ENCODE results near the gene VGLL4.

VGLL4 gene

DNA sequence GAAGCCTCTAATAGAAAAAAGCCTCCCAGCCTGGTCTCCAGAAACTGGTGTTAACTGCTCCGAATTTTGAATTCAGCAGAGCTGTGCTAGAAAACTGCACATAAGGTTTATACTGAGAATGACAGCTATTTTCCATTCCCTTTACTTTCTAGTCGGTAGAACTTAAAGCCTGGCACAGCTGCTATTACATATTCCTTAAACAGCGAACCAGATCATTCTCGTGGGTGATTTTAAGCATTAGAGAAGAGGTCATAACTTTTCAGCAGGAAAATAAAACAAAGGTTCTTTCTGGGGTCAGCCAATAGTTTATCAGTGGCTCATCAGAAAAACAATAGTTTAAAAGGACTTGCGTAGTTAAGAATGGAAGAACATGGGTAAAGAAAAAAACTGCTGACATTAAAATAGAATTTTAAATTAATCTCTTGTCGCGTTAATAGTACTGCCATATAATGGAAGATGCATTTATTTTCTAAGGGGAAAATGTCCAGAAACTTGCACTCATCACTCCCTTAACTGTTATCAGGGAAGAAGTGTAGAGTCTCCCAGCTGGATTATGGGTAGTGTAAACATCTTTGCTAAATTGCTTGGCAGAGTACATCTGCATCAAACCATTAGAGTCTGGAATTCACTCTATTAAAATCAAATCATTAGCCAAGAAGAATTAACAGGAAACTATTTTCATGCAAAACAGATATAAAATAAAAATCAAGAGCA, 7.9 kb downstream of the VGLL4 start:
- no peak overlapping the region for H3K27ac ChIP-seq (ENCODE audit: low read length)
- H3K4me3 ChIP-seq (ENCODE audit: low read length), result no peak overlapping the region
- no peaks in the 10 kb centered on the region for H3K9me3 ChIP-seq (ENCODE audit: control insufficient read depth, low read depth, low read length)
- H3K4me1 ChIP-seq (ENCODE audit: control insufficient read depth, low read depth, low read length), result peaks cover 27% of the 10 kb centered on the region
- no peak overlapping the region for H3K9ac ChIP-seq (ENCODE audit: low read length)
- H3K36me3 ChIP-seq (ENCODE audit: control insufficient read depth, low read depth, low read length), result no peaks in the 10 kb centered on the region
- H3K27me3 ChIP-seq (ENCODE audit: control insufficient read depth, insufficient read depth, low read length), result no peaks in the 10 kb centered on the region

DNA sequence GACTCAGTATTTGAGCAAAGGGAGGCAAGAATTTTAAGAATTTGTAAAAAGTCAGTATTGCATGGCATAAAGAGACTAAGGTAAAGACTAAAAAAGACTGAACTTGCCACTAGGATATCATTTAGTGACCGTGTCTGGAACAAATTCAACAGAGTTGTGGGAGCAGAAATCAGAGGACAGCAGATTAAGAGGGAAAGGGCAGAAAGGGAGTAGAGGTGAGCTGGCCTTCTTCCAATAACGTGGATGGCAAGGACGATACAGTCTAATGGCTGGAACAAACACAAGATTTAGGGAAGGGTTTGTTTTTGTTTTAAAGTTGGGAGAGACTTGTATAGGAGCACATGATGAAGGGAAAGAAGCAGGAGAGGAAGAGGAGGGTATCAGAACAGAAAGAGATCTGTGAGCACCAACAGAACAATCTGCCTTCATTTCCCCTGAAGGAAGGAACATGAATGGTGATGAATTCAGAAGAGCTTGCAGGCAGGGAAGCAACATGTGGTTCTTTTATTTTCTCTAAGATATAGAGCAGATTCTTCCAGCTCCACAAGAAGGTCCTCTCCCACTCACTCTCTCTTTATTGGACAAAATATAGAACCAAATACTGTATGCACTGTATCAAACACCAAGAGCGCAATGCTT, 8.6 kb downstream of the VGLL4 start:
- no peak overlapping the region for H3K9ac ChIP-seq (ENCODE audit: low read length)
- no peak overlapping the region for H3K27ac ChIP-seq (ENCODE audit: low read length)
- peaks cover 27% of the 10 kb centered on the region for H3K4me1 ChIP-seq (ENCODE audit: control insufficient read depth, low read depth, low read length)

DNA sequence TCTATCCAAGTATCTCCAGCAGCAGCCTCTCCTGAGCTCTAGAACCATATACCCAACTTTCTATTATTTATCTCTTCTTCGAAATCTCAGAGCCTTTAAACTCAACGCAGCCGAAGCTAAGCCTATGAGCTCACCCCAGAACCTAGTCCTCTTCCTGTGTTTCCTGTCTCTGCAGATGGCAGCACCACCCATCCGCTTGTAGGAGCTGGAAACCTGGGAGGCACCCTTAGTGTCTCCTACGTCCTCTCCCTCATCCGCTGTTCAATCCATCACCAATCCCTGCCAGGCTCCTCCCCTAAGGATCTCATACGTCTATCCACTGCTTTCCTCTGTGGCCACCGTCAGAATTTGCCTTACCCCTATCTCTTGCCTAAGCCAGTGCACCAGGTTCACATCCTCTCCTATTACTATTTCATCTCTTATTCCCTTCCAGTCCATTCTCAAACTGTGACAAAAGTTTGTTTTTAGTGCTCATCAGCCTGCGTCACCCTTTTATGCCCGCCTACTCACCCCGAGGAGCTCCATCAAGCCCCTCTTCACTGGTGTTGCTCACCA, 9.6 kb downstream of the VGLL4 start:
- Histone ChIP-seq H3K4me3 (ENCODE audit: low read length) (no peak overlapping the region), H3K4me1 (ENCODE audit: control insufficient read depth, low read depth, low read length) (peaks cover 27% of the 10 kb centered on the region)

More for the DNA sequence above, 8.6 kb downstream of the VGLL4 start:
- no peak overlapping the region for H3K4me3 ChIP-seq (ENCODE audit: low read length)
- H3K9me3 ChIP-seq (ENCODE audit: control insufficient read depth, low read depth, low read length), result no peaks in the 10 kb centered on the region
- H3K36me3 ChIP-seq (ENCODE audit: control insufficient read depth, low read depth, low read length), result no peaks in the 10 kb centered on the region
- H3K27me3 ChIP-seq (ENCODE audit: control insufficient read depth, insufficient read depth, low read length), result no peaks in the 10 kb centered on the region

DNA sequence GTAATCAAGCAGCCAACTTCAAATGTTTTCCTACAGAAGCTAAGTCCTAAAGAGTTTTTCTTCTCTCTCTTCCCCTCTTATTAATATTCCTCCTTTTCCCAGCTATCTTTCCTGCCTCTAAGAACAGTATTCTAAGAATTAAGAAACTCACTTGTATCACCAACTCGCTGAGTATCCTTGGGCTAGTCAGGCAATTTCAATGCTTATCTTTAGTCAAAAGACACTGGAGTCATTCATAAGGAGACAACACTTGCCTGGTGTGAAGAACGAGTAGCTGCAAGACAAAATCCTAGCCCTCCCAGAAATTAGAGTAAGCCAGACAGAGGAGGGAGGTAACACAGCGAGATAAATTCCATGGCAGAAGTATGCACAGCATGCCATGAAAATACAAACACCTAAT, 10.7 kb downstream of the VGLL4 start:
- Histone ChIP-seq H3K27ac (ENCODE audit: low read length) (no peak overlapping the region), H3K4me3 (ENCODE audit: low read length) (no peak overlapping the region), H3K36me3 (ENCODE audit: control insufficient read depth, low read depth, low read length) (no peaks in the 10 kb centered on the region), H3K4me1 (ENCODE audit: control insufficient read depth, low read depth, low read length) (peaks cover 16% of the 10 kb centered on the region), H3K9ac (ENCODE audit: low read length) (no peak overlapping the region), H3K9me3 (ENCODE audit: control insufficient read depth, low read depth, low read length) (no peaks in the 10 kb centered on the region), H3K27me3 (ENCODE audit: control insufficient read depth, insufficient read depth, low read length) (no peaks in the 10 kb centered on the region)

More for the DNA sequence above, 9.6 kb downstream of the VGLL4 start:
- no peak overlapping the region for H3K27ac ChIP-seq (ENCODE audit: low read length)
- no peak overlapping the region for H3K9ac ChIP-seq (ENCODE audit: low read length)
- H3K36me3 ChIP-seq (ENCODE audit: control insufficient read depth, low read depth, low read length), result no peaks in the 10 kb centered on the region
- no peaks in the 10 kb centered on the region for H3K9me3 ChIP-seq (ENCODE audit: control insufficient read depth, low read depth, low read length)
- no peaks in the 10 kb centered on the region for H3K27me3 ChIP-seq (ENCODE audit: control insufficient read depth, insufficient read depth, low read length)

DNA sequence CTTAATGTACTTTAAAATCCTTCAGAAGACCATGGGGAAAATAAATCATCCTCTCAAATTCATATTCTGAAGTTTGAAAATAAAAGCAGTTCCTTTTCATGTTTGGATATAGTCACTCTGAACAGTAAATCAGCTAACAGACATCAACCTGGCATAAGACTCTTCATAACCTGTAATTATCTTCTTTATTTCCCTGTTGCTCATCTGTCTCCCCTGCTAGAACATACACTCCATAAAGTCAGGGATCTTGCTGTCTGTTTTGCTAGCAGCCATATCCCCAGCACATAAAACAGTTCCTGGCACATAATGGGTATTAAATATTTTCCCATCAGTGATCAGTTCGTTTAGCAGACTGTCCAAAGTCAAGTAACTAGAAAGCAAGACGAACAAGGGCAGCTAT, 11.2 kb downstream of the VGLL4 start:
- Histone ChIP-seq H3K4me3 (ENCODE audit: low read length) (no peak overlapping the region), H3K9ac (ENCODE audit: low read length) (no peak overlapping the region), H3K9me3 (ENCODE audit: control insufficient read depth, low read depth, low read length) (no peaks in the 10 kb centered on the region), H3K27ac (ENCODE audit: low read length) (no peak overlapping the region), H3K36me3 (ENCODE audit: control insufficient read depth, low read depth, low read length) (no peaks in the 10 kb centered on the region), H3K27me3 (ENCODE audit: control insufficient read depth, insufficient read depth, low read length) (no peaks in the 10 kb centered on the region), H3K4me1 (ENCODE audit: control insufficient read depth, low read depth, low read length) (peaks cover 12% of the 10 kb centered on the region)

DNA sequence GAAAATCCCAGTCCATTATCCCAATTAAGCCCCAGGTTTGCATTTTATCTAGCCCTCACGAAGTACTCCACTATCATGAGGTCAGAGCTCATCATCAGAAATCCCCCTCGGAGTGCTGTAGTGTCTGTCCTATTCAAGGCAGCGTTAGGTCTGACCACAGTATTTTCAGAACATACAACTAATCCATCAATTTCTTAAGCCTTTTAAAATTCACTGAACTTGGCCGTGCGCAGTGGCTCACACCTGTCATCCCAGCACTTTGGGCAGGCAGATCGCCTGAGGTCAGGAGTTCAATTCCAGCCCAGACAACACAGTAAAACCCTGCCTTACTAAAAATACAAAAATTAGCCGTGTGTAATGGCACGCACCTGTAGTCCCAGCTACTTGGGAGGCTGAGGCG, 11.9 kb downstream of the VGLL4 start:
- no peaks in the 10 kb centered on the region for H3K27me3 ChIP-seq (ENCODE audit: control insufficient read depth, insufficient read depth, low read length)
- no peak overlapping the region for H3K27ac ChIP-seq (ENCODE audit: low read length)
- no peak overlapping the region for H3K9ac ChIP-seq (ENCODE audit: low read length)
- H3K4me3 ChIP-seq (ENCODE audit: low read length), result no peak overlapping the region
- H3K36me3 ChIP-seq (ENCODE audit: control insufficient read depth, low read depth, low read length), result no peaks in the 10 kb centered on the region
- no peaks in the 10 kb centered on the region for H3K9me3 ChIP-seq (ENCODE audit: control insufficient read depth, low read depth, low read length)
- H3K4me1 ChIP-seq (ENCODE audit: control insufficient read depth, low read depth, low read length), result peaks cover 9% of the 10 kb centered on the region

DNA sequence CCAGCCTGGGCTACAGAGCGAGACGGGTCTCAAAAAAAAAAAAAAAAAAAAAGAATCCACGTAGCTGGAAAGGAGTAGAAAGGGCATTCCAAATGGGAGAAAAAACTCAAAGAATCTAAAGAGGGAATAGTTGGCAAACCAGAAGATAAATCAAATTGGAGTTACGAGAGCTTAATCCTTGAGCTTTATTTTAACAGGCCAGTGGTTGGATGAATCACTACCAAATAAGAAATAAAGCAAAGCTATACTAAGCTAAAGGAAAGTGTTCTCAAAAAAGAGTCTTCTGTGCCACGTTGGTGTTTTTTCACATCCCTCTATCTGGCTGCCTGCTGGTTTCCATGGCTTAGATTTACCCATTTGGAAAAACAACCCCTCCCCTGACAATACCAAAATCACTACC, 14.0 kb downstream of the VGLL4 start:
- H3K36me3 ChIP-seq (ENCODE audit: control insufficient read depth, low read depth, low read length), result no peaks in the 10 kb centered on the region
- H3K4me3 ChIP-seq (ENCODE audit: low read length), result no peak overlapping the region
- H3K27ac ChIP-seq (ENCODE audit: low read length), result no peak overlapping the region
- H3K9me3 ChIP-seq (ENCODE audit: control insufficient read depth, low read depth, low read length), result no peaks in the 10 kb centered on the region
- H3K4me1 ChIP-seq (ENCODE audit: control insufficient read depth, low read depth, low read length), result peaks cover 11% of the 10 kb centered on the region
- no peak overlapping the region for H3K9ac ChIP-seq (ENCODE audit: low read length)
- no peaks in the 10 kb centered on the region for H3K27me3 ChIP-seq (ENCODE audit: control insufficient read depth, insufficient read depth, low read length)

DNA sequence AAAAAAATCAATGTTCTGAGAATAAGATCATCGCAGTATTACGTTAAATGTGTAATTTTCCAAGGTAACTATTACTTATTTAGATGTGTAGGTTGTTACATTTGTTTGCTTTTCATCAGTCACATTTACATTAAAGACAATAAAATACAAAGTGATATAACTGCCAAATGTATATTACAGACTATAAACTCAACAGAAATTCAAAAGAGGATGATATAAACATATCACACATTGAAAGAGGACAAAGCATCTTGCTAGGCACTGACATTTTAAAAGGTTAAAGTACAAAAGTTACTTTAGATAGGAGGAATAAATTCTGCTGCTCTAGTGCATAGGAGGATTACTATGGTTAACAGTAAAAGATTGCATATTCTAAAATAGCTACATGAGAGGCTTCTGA, 16.1 kb downstream of the VGLL4 start:
- H3K27ac ChIP-seq (ENCODE audit: low read length), result no peak overlapping the region
- no peaks in the 10 kb centered on the region for H3K27me3 ChIP-seq (ENCODE audit: control insufficient read depth, insufficient read depth, low read length)
- H3K36me3 ChIP-seq (ENCODE audit: control insufficient read depth, low read depth, low read length), result no peaks in the 10 kb centered on the region
- H3K4me3 ChIP-seq (ENCODE audit: low read length), result no peak overlapping the region
- H3K9ac ChIP-seq (ENCODE audit: low read length), result no peak overlapping the region
- H3K9me3 ChIP-seq (ENCODE audit: control insufficient read depth, low read depth, low read length), result no peaks in the 10 kb centered on the region
- H3K4me1 ChIP-seq (ENCODE audit: control insufficient read depth, low read depth, low read length), result peaks cover 11% of the 10 kb centered on the region

DNA sequence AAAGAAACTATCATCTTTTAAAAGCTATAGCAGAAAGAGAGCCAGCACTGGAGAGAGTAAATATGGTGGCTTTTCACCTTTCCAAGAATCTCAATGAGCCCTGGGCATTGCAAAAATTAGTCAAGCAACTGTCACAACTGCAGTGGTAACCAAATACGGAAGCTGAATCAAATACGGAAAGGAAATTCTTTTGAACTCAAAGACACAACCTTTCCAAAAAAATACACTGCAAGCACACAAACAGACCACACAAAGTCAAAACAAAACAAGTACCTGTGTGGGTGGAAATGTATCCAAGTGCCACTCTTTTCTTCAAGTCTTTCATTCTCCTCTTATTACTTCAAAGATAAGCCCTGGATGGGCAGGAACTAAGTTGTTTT, 17.6 kb downstream of the VGLL4 start:
- Histone ChIP-seq H3K9me3 (ENCODE audit: control insufficient read depth, low read depth, low read length) (no peaks in the 10 kb centered on the region), H3K4me1 (ENCODE audit: control insufficient read depth, low read depth, low read length) (peaks cover 11% of the 10 kb centered on the region), H3K4me3 (ENCODE audit: low read length) (no peak overlapping the region), H3K27ac (ENCODE audit: low read length) (no peak overlapping the region), H3K9ac (ENCODE audit: low read length) (no peak overlapping the region), H3K27me3 (ENCODE audit: control insufficient read depth, insufficient read depth, low read length) (no peaks in the 10 kb centered on the region), H3K36me3 (ENCODE audit: control insufficient read depth, low read depth, low read length) (no peaks in the 10 kb centered on the region)

DNA sequence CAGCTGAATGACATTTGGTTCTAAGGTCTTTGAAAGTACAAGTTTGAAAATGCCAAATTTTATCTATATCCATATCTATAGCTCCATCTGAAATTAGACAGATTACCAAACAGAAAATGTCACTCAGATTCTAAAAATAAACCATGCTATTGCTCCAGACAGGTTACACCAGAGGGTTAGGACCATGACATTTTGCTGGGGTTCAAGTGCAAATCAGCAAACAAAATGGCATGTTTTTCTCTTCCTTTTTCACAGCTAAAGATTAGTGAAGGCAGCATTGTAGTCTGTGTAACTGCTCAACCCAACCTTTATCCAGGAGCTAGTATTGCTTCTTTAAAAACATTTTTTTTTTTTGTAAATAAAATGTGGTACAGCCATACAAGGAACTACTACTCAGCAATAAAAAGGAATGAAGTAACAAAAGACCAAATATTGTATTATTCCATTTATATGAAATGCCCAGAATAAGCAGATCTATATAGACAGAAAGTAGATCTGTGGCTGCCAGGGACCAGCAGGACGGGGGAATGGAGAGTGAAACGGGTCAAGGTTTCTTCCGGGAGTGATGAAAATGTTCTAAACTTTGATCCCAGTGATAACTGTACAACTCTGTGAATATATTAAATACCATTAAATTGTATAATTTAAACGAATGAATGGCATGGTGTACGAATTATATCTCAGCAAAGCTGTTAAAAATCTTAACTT, 18.2 kb downstream of the VGLL4 start:
- no peaks in the 10 kb centered on the region for H3K9me3 ChIP-seq (ENCODE audit: control insufficient read depth, low read depth, low read length)
- no peak overlapping the region for H3K4me3 ChIP-seq (ENCODE audit: low read length)
- H3K4me1 ChIP-seq (ENCODE audit: control insufficient read depth, low read depth, low read length), result peaks cover 11% of the 10 kb centered on the region
- H3K9ac ChIP-seq (ENCODE audit: low read length), result no peak overlapping the region
- no peak overlapping the region for H3K27ac ChIP-seq (ENCODE audit: low read length)
- H3K27me3 ChIP-seq (ENCODE audit: control insufficient read depth, insufficient read depth, low read length), result no peaks in the 10 kb centered on the region
- no peaks in the 10 kb centered on the region for H3K36me3 ChIP-seq (ENCODE audit: control insufficient read depth, low read depth, low read length)

DNA sequence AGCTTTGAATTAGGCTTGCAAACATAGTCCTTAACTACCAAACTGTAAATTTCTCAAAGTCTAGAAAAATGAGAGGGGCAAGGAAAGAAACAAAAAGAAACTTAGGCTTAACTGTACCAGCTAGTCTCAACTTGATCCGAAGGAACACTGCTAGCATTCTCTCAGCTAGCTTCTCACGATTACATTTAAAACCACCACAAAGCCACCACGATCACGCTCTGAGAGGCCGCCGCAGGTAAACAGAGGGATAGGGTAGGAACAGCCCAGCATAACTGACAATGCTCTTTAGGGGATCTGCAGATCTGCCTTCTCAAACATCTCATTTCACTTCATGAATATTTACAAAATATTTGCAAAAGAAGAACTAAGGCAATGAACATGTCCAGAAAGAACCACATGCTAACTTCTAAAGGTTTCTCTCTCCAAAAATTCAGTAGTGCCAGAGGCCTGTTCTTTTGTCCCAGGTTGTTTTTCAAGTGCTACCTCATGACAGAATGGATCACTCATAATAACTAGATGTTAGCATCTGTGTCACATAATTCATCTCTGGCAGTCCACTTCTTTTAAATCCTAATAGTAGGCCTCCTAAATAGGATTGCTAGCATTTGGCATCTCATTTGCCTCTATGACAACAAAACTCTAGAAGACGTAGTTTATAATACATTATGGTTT, 18.9 kb downstream of the VGLL4 start:
- no peak overlapping the region for H3K4me3 ChIP-seq (ENCODE audit: low read length)
- no peaks in the 10 kb centered on the region for H3K9me3 ChIP-seq (ENCODE audit: control insufficient read depth, low read depth, low read length)
- no peak overlapping the region for H3K27ac ChIP-seq (ENCODE audit: low read length)
- peaks cover 15% of the 10 kb centered on the region for H3K4me1 ChIP-seq (ENCODE audit: control insufficient read depth, low read depth, low read length)
- no peaks in the 10 kb centered on the region for H3K36me3 ChIP-seq (ENCODE audit: control insufficient read depth, low read depth, low read length)
- H3K27me3 ChIP-seq (ENCODE audit: control insufficient read depth, insufficient read depth, low read length), result no peaks in the 10 kb centered on the region
- no peak overlapping the region for H3K9ac ChIP-seq (ENCODE audit: low read length)
